K562 (cell line): ENCODE measurements around the gene STX3. TPM values are rescaled to one million over a fixed set of nuclear protein-coding genes. Genes with fewer than 3 reads are reported as not detected.

Source experiments
- BACH1 ChIP-seq: fragments of 200-800 bp; sonication (Bioruptor generic); IDR thresholded peaks from 2 replicates; pipeline ENCODE4 v1.6.1; 2016; ENCODE audit warnings: missing genetic modification characterization, missing compliant biosample characterization
- CTBP1 ChIP-seq: fragments of 450-650 bp; IDR thresholded peaks from 2 replicates; pipeline ENCODE4 v1.6.1; 2016; ENCODE audit warnings: borderline replicate concordance
- GMEB1 ChIP-seq: fragments of 250-450 bp; sonication (Bioruptor Pico); IDR thresholded peaks from 2 replicates; pipeline ENCODE4 v1.4.0; 2020; ENCODE audit warnings: mild to moderate bottlenecking
- KAT8 ChIP-seq: fragments of 450-650 bp; IDR thresholded peaks from 2 replicates; pipeline ENCODE4 v1.6.1; 2016; ENCODE audit warnings: low read depth, mild to moderate bottlenecking
- KDM5B ChIP-seq: fragments of 200-600 bp; sonication (generic); IDR thresholded peaks from 2 replicates; pipeline ENCODE4 v1.6.1; 2012; ENCODE audit warnings: low read depth, mild to moderate bottlenecking, moderate library complexity, low read length, control low read depth, inconsistent platforms; ENCODE audit not compliant: insufficient replicate concordance
- POLR2AphosphoS5 ChIP-seq: IDR thresholded peaks from 2 replicates; pipeline ENCODE4 v1.6.1; 2011; ENCODE audit warnings: mild to moderate bottlenecking, low read depth, low read length, moderate library complexity; ENCODE audit not compliant: control insufficient read depth, insufficient read depth
- PTBP1 ChIP-seq: fragments of 200-400 bp; formaldehyde crosslinking; IDR thresholded peaks from 2 replicates; pipeline ENCODE4 v1.6.1; 2017; ENCODE audit warnings: low read depth, low read length
- SAFB2 ChIP-seq: fragments of 200-400 bp; formaldehyde crosslinking; IDR thresholded peaks from 2 replicates; pipeline ENCODE4 v1.6.1; 2018; ENCODE audit warnings: borderline replicate concordance, low read length, low read depth, moderate library complexity; ENCODE audit not compliant: severe bottlenecking
- SMC3 ChIP-seq: conservative IDR thresholded peaks from 2 replicates; pipeline ENCODE4 v1.6.1; 2011; ENCODE audit warnings: low read depth, low read length, improper control_type of control experiment; ENCODE audit not compliant: insufficient read depth
- TEAD4 ChIP-seq, 2 experiments: sonication (generic) in 1 of 2; formaldehyde crosslinking in 1 of 2; IDR thresholded peaks; 2 replicates each; pipeline versions ENCODE4 v1.6.1 to v1.8.0; 2012 to 2022; ENCODE audit warnings: borderline replicate concordance in 1 of 2, inconsistent platforms in 1 of 2, low read length in 1 of 2, mild to moderate bottlenecking in 1 of 2, missing genetic modification reagents in 1 of 2
- UBTF ChIP-seq, 2 experiments: IDR thresholded peaks; 2 replicates each; pipeline ENCODE4 v1.6.1; 2012; ENCODE audit warnings: improper control_type of control experiment in 2 of 2, low read depth in 2 of 2, low read length in 2 of 2, borderline replicate concordance in 1 of 2
- ZNF133 ChIP-seq: fragments of 250-450 bp; sonication (Bioruptor Pico); IDR thresholded peaks from 2 replicates; pipeline ENCODE4 v1.4.0; 2020; ENCODE audit warnings: mild to moderate bottlenecking
- ZNF224 ChIP-seq: sonication (generic); formaldehyde crosslinking; IDR thresholded peaks from 2 replicates; pipeline ENCODE4 v1.8.0; 2022; ENCODE audit warnings: mild to moderate bottlenecking, missing genetic modification reagents
- ZNF518B ChIP-seq: fragments of 250-450 bp; sonication (Bioruptor Pico); IDR thresholded peaks from 2 replicates; pipeline ENCODE4 v1.5.0; 2021; ENCODE audit warnings: mild to moderate bottlenecking, moderate library complexity
- polyA plus RNA-seq, 8 experiments: library from polyadenylated mRNA; depleted of rRNA in 4 of 8; stranded (reverse) in 5 of 8; unstranded in 3 of 8; fragments of >200 nt; fragmentation: Nextera tagmentation in 2 of 8; fragmentation: Illumina TruSeq in 1 of 8; extraction: Ambion mirVana in 2 of 8; extraction: Trizol in 1 of 8; gene quantifications; 2 replicates each; pipeline versions ENCODE4 v1.2.1 to v1.2.3, GENCODE V29; 2011 to 2014; ENCODE audit warnings: inconsistent platforms in 1 of 8, missing spikeins in 1 of 8
- total RNA-seq, 7 experiments: library from RNA; depleted of rRNA in 6 of 7; stranded (reverse); fragments of >200 nt in 6 of 7; fragmentation: Illumina TruSeq in 2 of 7; extraction: Trizol in 2 of 7; gene quantifications; 2 replicates each; pipeline versions ENCODE4 v1.2.1 to v1.2.3, GENCODE V29; 2011 to 2021; ENCODE audit warnings: low replicate concordance in 1 of 7

Gene STX3
- total and polyA plus RNA-seq, 9 of the 15 experiments (the other 6 are each of a cell fraction or from before 2014, with no cell fraction given) = 12.0 to 91.6 (median 48.7) TPM

GRCh38 chr11:59810189-59810910, 55.2 kb downstream of the STX3 start, which contains the start of gene MRPL16 (continued):
- TF ChIP-seq BACH1 (no peak), TEAD4 (IDR thresholded peaks at IDR 0.05; ENCODE audit: low read length) (no peak), TEAD4 (CRISPR knock-in tag; IDR thresholded peaks at IDR 0.05; ENCODE audit: borderline replicate concordance) (no peak), PTBP1 (0 out of 2 replicates have a peak, but pooled peaks have one; percentile 20), SMC3 (peak; percentile 49; the same call in 1 of the 2 replicates), SAFB2 (no peak), KAT8 (no peak), CTBP1 (peak; percentile 86), GMEB1 (CRISPR knock-in tag) (peak; percentile 44; the same call in 1 of the 2 replicates), ZNF224 (CRISPR knock-in tag) (no peak), ZNF518B (CRISPR knock-in tag) (no peak), UBTF (IDR thresholded peaks at IDR 0.05; ENCODE audit: borderline replicate concordance in 1 of 2, low read depth in 2 of 2, low read length in 2 of 2) (peak; percentile 70 to 84; a peak in 2 of 4 replicates), ZNF133 (CRISPR knock-in tag) (no peak), KDM5B (peak; percentile 62), POLR2AphosphoS5 (peak; percentile 84; the same call in 1 of the 2 replicates)
